Measurements from ENCODE around the gene CAPZA2. TPM values are rescaled to one million over a fixed set of nuclear protein-coding genes. Genes with fewer than 3 reads are reported as not detected.

Gene CAPZA2
- total and polyA plus RNA-seq, 2 experiments from 2014 or later = 150 to 348 TPM

GRCh38 chr7:116950889-116951351 is 88.5 kb downstream of the CAPZA2 start:
- Histone ChIP-seq H3K4me3 (no peak overlapping the region), H3K36me3 (no peaks in the 10 kb centered on the region), H3K9me3 (ENCODE audit: low read depth) (no peaks in the 10 kb centered on the region), H3K4me1 (ENCODE audit: low read depth) (peaks cover 51% of the 10 kb centered on the region), H3K27me3 (no peaks in the 10 kb centered on the region), H3K27ac (peak overlapping the region; percentile 100)
- DNase-seq (ENCODE audit: low read depth in 1 of 2, low spot score in 1 of 2) = peak in 1 of 2 donors; percentile 40
- no peak for TF ChIP-seq CTCF (IDR thresholded peaks at IDR 0.05; ENCODE audit: low read depth, low read length)

- peak overlapping the region; percentile 100 for H3K27ac ChIP-seq
- no peaks in the 10 kb centered on the region for H3K9me3 ChIP-seq (ENCODE audit: low read depth)
- H3K36me3 ChIP-seq = no peaks in the 10 kb centered on the region
- H3K27me3 ChIP-seq = no peaks in the 10 kb centered on the region
- H3K4me1 ChIP-seq (ENCODE audit: low read depth) = peaks cover 57% of the 10 kb centered on the region
- TF ChIP-seq CTCF (IDR thresholded peaks at IDR 0.05; ENCODE audit: low read depth, low read length) = no peak
- H3K4me3 ChIP-seq = peak overlapping the region; percentile 96
- DNase-seq (ENCODE audit: low read depth in 1 of 2, low spot score in 1 of 2) = no peak
Observed at GRCh38 chr7:116951366-116952292, 89.2 kb downstream of the CAPZA2 start.

- Histone ChIP-seq H3K27me3 (no peaks in the 10 kb centered on the region), H3K4me1 (ENCODE audit: low read depth) (peaks cover 57% of the 10 kb centered on the region), H3K27ac (peak overlapping the region; percentile 100), H3K4me3 (peak overlapping the region; percentile 96), H3K9me3 (ENCODE audit: low read depth) (no peaks in the 10 kb centered on the region), H3K36me3 (no peaks in the 10 kb centered on the region)
- TF ChIP-seq CTCF (IDR thresholded peaks at IDR 0.05; ENCODE audit: low read depth, low read length) = no peak
- DNase-seq (ENCODE audit: low read depth in 1 of 2, low spot score in 1 of 2) = peak; percentile 58 to 67
Observed at GRCh38 chr7:116952635-116953371, 90.4 kb downstream of the CAPZA2 start.

- peak; percentile 69 to 77 for DNase-seq (ENCODE audit: low read depth in 1 of 2, low spot score in 1 of 2)
- Histone ChIP-seq H3K27me3 (no peaks in the 10 kb centered on the region), H3K9me3 (ENCODE audit: low read depth) (no peaks in the 10 kb centered on the region), H3K4me3 (peak within 1 kb of the TSS; percentile 96), H3K4me1 (ENCODE audit: low read depth) (peaks cover 61% of the 10 kb centered on the region), H3K36me3 (no peaks in the 10 kb centered on the region), H3K27ac (peak within 1 kb of the TSS; percentile 100)
- no peak for TF ChIP-seq CTCF (IDR thresholded peaks at IDR 0.05; ENCODE audit: low read depth, low read length)
Observed at GRCh38 chr7:116953372-116953905, 91.1 kb downstream of the CAPZA2 start, which contains the start of gene ST7. Gene ST7, plus strand, starts transcription at chr7:116953501. Its CDS starts 40 bp downstream, at chr7:116953541.
